ENCODE data around the gene LILRA6. TPM values are rescaled to one million over a fixed set of nuclear protein-coding genes. Genes with fewer than 3 reads are reported as not detected.

LILRA6 gene
- total and polyA plus RNA-seq, 2 of the 13 experiments (the other 11 are each of a cell fraction or from before 2014, with no cell fraction given) = not detected

GRCh38 chr19:54203151-54203611 lies 39.4 kb downstream of the LILRA6 start (continued):
- TF ChIP-seq SOX13 (IDR thresholded peaks at IDR 0.05) (no peak), SOX13 (CRISPR knock-in tag; conservative IDR thresholded peaks at IDR 0.05 in 1 of 2, IDR thresholded peaks at IDR 0.05 in 1 of 2) (peak in 1 of 2 experiments; percentile 24; a peak in 1 of 4 replicates), PHF21A (CRISPR knock-in tag; IDR thresholded peaks at IDR 0.05) (no peak), POLR2G (IDR thresholded peaks at IDR 0.05; ENCODE audit: low read depth, low read length) (peak; percentile 48), HMGXB3 (CRISPR knock-in tag; IDR thresholded peaks at IDR 0.05; ENCODE audit: borderline replicate concordance) (peak; percentile 15; the same call in 1 of the 2 replicates), IRF2 (CRISPR knock-in tag; IDR thresholded peaks at IDR 0.05) (peak; percentile 22; the same call in 1 of the 2 replicates), ZNF407 (CRISPR knock-in tag; IDR thresholded peaks at IDR 0.05; ENCODE audit: not compliant biosample characterization) (peak; percentile 8), ZBED4 (CRISPR knock-in tag; IDR thresholded peaks at IDR 0.05; ENCODE audit: borderline replicate concordance) (no peak)

Data from HepG2 (cell line).